ENCODE data around the gene GPC4. TPM values are rescaled to one million over a fixed set of nuclear protein-coding genes. Genes with fewer than 3 reads are reported as not detected.

Gene GPC4
- total RNA-seq, 1 experiment from 2014 or later = 1.2 TPM

GRCh38 chrX:133437766-133438165 lies 22.5 kb upstream of the GPC4 start:
- Mint-ChIP-seq H3K27ac (ENCODE audit: unreplicated experiment) (no peak overlapping the region), H3K36me3 (ENCODE audit: insufficient read depth, unreplicated experiment) (no peaks in the 10 kb centered on the region), H3K4me1 (ENCODE audit: low read depth, unreplicated experiment) (no peaks in the 10 kb centered on the region), H3K9me3 (ENCODE audit: unreplicated experiment) (no peaks in the 10 kb centered on the region), H3K4me3 (ENCODE audit: unreplicated experiment) (no peak overlapping the region), H3K27me3 (ENCODE audit: insufficient read depth, unreplicated experiment) (no peaks in the 10 kb centered on the region)
- Histone ChIP-seq H3K4me1 (no peaks in the 10 kb centered on the region), H3K4me3 (ENCODE audit: low read depth, low read length) (no peak overlapping the region), H3K27me3 (replicated peaks; ENCODE audit: control insufficient read depth, insufficient read depth, low read length) (no peaks in the 10 kb centered on the region), H3K36me3 (ENCODE audit: control insufficient read depth, insufficient read depth, low read length) (no peaks in the 10 kb centered on the region), H3K9me3 (no peaks in the 10 kb centered on the region)
- POLR2A ChIA-PET = no interaction called here
- no peak for TF ChIP-seq CTCF (IDR thresholded peaks at IDR 0.05; ENCODE audit: insufficient read depth in 1 of 2, low read depth in 1 of 2, low read length in 1 of 2, severe bottlenecking in 1 of 2, unreplicated experiment in 1 of 2)
- no TSS peak for BruUV-seq (replicated peaks)
- DNase-seq = no peak
- CTCF ChIA-PET = no interaction called here
- intact Hi-C loops (cut with micrococcal nuclease; ENCODE audit: unreplicated experiment) = no loop called here

GRCh38 chrX:133437356-133437755 lies 22.1 kb upstream of the GPC4 start:
- Histone ChIP-seq H3K36me3 (ENCODE audit: control insufficient read depth, insufficient read depth, low read length) (no peaks in the 10 kb centered on the region), H3K27me3 (replicated peaks; ENCODE audit: control insufficient read depth, insufficient read depth, low read length) (no peaks in the 10 kb centered on the region), H3K9me3 (no peaks in the 10 kb centered on the region), H3K4me3 (ENCODE audit: low read depth, low read length) (no peak overlapping the region), H3K4me1 (no peaks in the 10 kb centered on the region)
- no peaks in the 10 kb centered on the region for H3K9me3 Mint-ChIP-seq (ENCODE audit: unreplicated experiment)
- H3K36me3 Mint-ChIP-seq (ENCODE audit: insufficient read depth, unreplicated experiment) = no peaks in the 10 kb centered on the region
- no peak for TF ChIP-seq CTCF (IDR thresholded peaks at IDR 0.05; ENCODE audit: insufficient read depth in 1 of 2, low read depth in 1 of 2, low read length in 1 of 2, severe bottlenecking in 1 of 2, unreplicated experiment in 1 of 2)
- H3K27me3 Mint-ChIP-seq (ENCODE audit: insufficient read depth, unreplicated experiment) = no peaks in the 10 kb centered on the region
- CTCF ChIA-PET = no interaction called here
- POLR2A ChIA-PET = no interaction called here
- no TSS peak for BruUV-seq (replicated peaks)
- intact Hi-C loops (cut with micrococcal nuclease; ENCODE audit: unreplicated experiment) = no loop called here
- H3K27ac Mint-ChIP-seq (ENCODE audit: unreplicated experiment) = no peak overlapping the region
- no peak for DNase-seq
- no peaks in the 10 kb centered on the region for H3K4me1 Mint-ChIP-seq (ENCODE audit: low read depth, unreplicated experiment)
- no peak overlapping the region for H3K4me3 Mint-ChIP-seq (ENCODE audit: unreplicated experiment)

GRCh38 chrX:133435544-133436124 lies 20.3 kb upstream of the GPC4 start:
- no peak for TF ChIP-seq CTCF (IDR thresholded peaks at IDR 0.05; ENCODE audit: insufficient read depth in 1 of 2, low read depth in 1 of 2, low read length in 1 of 2, severe bottlenecking in 1 of 2, unreplicated experiment in 1 of 2)
- H3K4me3 Mint-ChIP-seq (ENCODE audit: unreplicated experiment) = no peak overlapping the region
- Histone ChIP-seq H3K36me3 (ENCODE audit: control insufficient read depth, insufficient read depth, low read length) (no peaks in the 10 kb centered on the region), H3K4me3 (ENCODE audit: low read depth, low read length) (no peak overlapping the region), H3K27me3 (replicated peaks; ENCODE audit: control insufficient read depth, insufficient read depth, low read length) (no peaks in the 10 kb centered on the region), H3K4me1 (no peaks in the 10 kb centered on the region), H3K9me3 (no peaks in the 10 kb centered on the region)
- intact Hi-C loops (cut with micrococcal nuclease; ENCODE audit: unreplicated experiment) = no loop called here
- H3K4me1 Mint-ChIP-seq (ENCODE audit: low read depth, unreplicated experiment) = no peaks in the 10 kb centered on the region
- H3K9me3 Mint-ChIP-seq (ENCODE audit: unreplicated experiment) = no peaks in the 10 kb centered on the region
- POLR2A ChIA-PET = no interaction called here
- H3K27me3 Mint-ChIP-seq (ENCODE audit: insufficient read depth, unreplicated experiment) = no peaks in the 10 kb centered on the region
- H3K36me3 Mint-ChIP-seq (ENCODE audit: insufficient read depth, unreplicated experiment) = no peaks in the 10 kb centered on the region
- no TSS peak for BruUV-seq (replicated peaks)
- DNase-seq = no peak
- CTCF ChIA-PET = interaction anchor here (0.7 kb wide), 1 partner anchor 186 kb away, joined by 3 read pairs; no protein-coding TSS in a partner anchor
- no peak overlapping the region for H3K27ac Mint-ChIP-seq (ENCODE audit: unreplicated experiment)
